NT2/D1 (cell line): Measurements from ENCODE around the gene BEGAIN.

Experiments
- SUZ12 ChIP-seq: IDR thresholded peaks from 2 replicates; pipeline ENCODE4 v1.6.1; 2011; ENCODE audit not compliant: insufficient read length, insufficient read depth; ENCODE audit errors: extremely low read depth
- YY1 ChIP-seq: IDR thresholded peaks from 2 replicates; pipeline ENCODE4 v1.6.1; 2011; ENCODE audit not compliant: insufficient read length, insufficient read depth
- ZNF274 ChIP-seq: IDR thresholded peaks from 2 replicates; pipeline ENCODE4 v1.6.1; 2011; ENCODE audit warnings: mild to moderate bottlenecking, low read depth, low read length

DNA sequence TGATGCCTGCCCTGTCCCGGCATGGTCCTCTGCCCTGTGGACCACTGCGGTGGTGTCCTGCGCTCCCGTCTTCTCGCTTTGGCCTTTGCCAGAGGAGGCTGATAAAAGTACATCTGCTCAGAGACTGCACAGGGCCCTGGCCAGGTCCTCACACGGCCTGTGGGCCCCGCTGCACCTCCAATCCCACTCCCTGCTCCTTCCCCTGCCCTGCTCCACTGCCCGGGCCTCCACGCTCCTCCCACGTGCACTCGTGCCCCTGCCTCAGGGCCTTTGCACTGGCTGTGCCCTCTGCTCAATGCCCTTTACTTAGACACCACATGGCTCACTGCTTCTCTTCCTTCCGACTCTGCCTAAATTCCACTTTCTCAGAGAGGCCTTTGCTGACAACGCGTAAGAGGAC lies 49.3 kb upstream of the BEGAIN start:
- TF ChIP-seq YY1 = no peak
- no peak for TF ChIP-seq SUZ12
- no peak for TF ChIP-seq ZNF274
